Stomach (tissue), 4 donors: ENCODE measurements around the gene XPC.

ENCODE experiments used
- CTCF ChIP-seq, 7 experiments: fragments of 450-650 bp in 4 of 7; fragments of 200-600 bp in 3 of 7; sonication (generic) in 3 of 7; IDR thresholded peaks; one replicate each; pipeline ENCODE4 v1.5.1; 2016 to 2019; ENCODE audit warnings: antibody characterized with exemption in 7 of 7, control low read depth in 2 of 7, mild to moderate bottlenecking in 1 of 7
- POLR2A ChIP-seq, 4 donors: fragments of 450-650 bp; IDR thresholded peaks; one replicate each; pipeline ENCODE4 v1.6.1; 2016; ENCODE audit warnings: antibody characterized with exemption in 4 of 4, control low read depth in 2 of 4, mild to moderate bottlenecking in 1 of 4, moderate library complexity in 1 of 4
- POLR2AphosphoS5 ChIP-seq, 3 donors: sonication (generic); formaldehyde crosslinking; IDR thresholded peaks; one replicate each; pipeline ENCODE4 v1.6.1; 2016; ENCODE audit warnings: antibody characterized with exemption in 3 of 3

- TF ChIP-seq CTCF (IDR thresholded peaks at IDR 0.05), result no peak
- no peak for TF ChIP-seq POLR2AphosphoS5 (IDR thresholded peaks at IDR 0.05)
- TF ChIP-seq POLR2A (IDR thresholded peaks at IDR 0.05), result no peak
Observed at GRCh38 chr3:14153663-14154062, 24.7 kb downstream of the XPC start.
